Activated CD4-positive, alpha-beta T cell treated with anti-CD3 and anti-CD28 coated beads, Interleukin-2, amount 50 U/mL, for 4 hours (primary cell): Measurements from ENCODE around the gene MEIS3.
"Not testable (repeated sequence)": the region's sequence is repeated elsewhere in the genome, so short reads cannot be mapped to it uniquely, and the experiment has no call there.

ENCODE experiments used
- DNase-seq, 2 experiments: peaks; one replicate each; pipeline ENCODE4 v3.0.0-alpha.2; 2020

Gene MEIS3

DNA sequence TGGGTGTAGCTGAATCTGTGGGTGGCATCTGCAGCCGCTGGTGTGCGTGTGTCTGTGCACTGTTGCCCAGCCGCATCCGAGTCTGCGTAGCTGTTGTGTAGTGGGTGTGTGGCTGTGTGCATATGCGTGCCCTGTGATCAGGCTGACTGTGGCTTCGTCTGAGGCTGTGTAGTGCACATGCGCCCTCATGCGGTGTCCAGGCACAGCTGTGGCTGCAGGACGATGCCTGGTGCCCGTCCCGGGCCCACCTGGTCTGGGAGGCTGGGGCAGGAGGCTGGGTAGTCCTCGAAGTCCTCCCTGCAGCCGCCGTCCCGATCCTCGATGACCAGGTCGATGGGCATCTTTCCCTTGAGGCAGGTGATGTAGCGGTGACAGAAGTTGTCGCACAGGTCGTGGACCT is 4.9 kb downstream of the MEIS3 start:
- no peak for DNase-seq

DNA sequence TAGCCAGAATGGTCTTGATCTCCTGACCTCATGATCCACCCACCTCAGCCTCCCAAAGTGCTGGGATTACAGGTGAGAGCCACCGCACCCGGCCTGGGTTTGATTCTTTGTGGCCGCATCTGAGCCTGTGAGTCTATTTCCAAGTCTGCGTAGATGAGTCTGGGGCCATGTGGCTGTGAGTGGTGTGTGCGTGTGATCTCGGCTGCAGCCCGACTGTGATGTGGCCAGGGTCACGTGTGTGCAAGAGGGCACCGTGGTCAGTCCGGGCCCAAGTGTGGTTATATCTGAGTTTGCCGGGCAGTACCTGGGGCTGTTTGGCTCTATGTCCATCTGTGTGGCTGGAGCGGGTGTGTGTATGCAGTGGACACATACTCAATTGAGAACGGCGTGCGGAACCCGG is 5.4 kb downstream of the MEIS3 start:
- no peak for DNase-seq

DNA sequence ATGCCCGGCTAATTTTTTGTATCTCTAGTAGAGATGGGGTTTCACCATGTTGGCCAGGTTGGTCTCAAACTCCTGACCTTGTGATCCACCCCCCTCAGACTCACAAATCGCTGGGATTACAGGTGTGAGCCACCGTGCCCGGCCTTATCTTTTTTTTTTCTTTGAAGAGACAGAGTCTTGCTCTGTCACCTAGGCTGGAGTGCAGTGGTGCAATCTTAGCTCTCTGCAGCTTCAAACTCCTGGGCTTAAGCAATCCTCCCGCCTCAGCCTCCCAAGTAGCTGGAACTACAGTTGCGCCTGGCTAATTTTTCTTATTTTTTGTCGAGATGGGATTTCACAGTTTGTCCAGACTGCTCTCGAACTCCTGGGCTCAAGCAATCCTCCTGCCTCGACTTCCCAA is 7.6 kb downstream of the MEIS3 start:
- DNase-seq: not testable (repeated sequence)

DNA sequence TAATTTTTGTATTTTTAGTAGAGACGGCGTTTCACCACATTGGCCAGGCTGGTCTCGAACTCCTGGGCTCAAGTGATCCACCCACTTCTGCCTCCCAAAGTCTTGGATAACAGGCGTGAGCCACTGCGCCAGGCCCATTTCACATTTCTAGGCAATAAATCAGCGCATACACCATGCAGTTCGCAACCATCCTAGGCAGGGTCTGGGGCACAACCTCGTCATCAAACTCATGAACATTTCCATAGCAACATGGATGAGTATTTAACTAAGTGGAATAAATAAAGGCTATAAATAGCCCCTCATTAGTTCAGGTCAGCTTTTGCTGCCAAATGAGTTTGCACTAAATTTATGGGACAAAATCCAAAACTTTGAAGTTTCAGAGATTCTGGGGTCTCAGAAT is 8.2 kb downstream of the MEIS3 start:
- no peak for DNase-seq

DNA sequence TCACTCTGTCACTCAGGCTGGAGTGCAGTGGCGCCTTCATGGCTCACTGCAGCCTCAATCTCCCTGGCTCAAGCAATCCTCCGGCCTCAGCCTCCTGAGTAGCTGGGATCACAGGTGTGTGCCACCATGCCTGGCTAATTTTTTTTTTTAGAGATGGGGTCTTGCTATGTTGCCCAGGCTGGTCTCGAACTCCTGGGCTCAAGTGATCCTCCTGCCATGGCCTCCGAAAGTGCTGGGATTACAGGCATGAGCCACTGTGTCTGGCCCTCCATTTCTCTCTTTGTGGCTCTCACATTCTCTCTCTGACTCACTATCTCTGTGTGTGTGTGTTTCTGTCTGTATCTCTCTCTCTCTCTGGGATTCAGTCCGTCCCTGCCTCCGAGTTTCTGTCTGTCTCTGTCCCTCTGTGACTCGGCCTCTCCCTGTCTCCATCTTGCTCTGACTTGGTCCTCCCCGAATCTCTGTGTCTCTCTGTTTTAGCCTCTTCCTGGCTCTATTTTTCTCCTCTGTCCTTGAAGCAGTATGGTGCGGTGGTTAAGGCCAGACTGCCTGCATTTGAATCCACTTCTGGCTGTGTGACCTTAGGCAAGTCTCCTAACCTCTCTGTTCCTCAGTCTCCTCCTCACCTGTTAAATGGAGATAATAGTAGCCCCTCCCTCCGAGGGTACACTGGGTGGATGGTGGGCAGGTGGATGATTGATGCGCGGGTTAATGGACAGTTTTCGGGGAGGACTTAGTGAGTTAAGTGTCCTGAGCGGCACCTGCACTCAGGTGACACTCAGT is 11.0 kb downstream of the MEIS3 start:
- no peak for DNase-seq

DNA sequence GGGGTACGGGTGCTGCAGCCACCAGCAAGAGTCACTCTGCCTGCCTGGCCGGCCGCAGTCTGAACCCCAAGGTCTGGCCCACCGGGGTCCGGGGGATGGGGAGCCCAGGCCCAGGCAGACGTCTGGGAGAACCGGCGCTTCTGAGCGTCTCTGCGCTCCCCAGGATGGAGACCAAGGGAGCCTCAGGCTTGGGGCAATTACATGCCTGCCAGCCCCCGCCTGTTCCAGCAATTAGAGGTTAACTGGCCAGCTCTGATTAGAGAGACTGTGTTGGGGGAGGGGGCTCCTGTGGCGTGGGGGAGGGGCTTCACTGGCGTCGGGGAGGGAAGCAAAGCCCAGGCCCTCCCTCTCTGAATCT is 11.9 kb downstream of the MEIS3 start:
- DNase-seq: no peak

DNA sequence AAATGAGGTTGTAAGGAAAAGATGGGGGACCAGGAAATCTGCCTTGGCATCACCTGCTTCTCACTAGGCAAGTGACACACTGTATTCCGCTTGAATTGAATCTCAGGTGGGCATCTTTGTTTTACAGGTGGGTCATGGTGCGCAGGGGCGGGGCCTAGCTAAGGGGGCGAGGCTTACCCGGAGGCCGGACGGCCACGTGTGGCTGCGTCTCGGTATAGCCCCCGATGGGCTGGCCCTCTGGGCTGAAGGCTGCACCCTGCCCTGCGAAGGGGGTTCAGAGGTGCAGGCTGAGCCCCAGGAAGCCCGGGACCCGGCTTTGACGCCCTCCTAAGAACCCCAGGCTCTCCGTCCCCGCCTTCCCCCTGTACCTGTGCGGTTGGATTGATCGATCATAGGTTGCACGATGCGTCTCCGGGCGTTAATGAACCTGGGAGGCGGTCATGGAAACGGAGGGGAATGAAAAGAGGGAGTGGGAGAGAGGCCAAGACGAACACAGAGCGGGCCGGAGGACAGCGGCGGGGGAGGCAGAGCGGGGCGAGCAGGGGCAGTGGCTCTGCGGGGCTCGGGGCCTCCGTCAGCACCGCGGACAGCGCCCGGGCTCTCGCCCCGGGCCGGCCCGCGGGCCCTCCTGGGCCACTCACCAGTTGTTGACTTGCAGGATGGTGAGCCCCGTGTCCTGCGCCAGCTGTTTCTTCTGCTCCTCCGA is 12.5 kb downstream of the MEIS3 start:
- no peak for DNase-seq

DNA sequence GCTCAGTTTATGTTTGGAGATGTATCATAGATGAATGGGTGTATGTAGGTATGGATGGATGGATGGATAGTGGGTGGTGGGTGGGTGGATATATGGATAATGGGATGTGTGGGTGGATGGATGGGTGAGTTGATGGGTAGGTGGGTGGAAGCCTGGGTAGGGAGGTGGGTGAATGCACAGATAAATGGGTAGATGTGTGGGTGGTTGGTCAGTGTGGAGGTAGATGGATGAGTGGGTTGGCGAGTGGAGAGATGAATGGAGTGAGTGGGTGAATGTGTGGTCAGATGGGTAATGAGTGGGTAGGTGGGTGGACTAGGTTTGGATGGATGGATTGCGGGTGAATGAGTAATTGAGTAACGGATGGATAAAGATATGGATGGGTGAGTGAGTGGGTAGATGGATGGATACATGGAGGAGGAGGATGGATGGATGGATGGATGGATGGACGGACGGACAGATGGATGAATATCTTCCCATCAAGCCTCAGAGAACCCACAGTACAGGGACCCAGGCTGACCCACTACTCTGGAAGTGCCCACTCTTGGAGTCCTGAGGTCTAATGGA is 13.4 kb downstream of the MEIS3 start:
- no peak for DNase-seq

DNA sequence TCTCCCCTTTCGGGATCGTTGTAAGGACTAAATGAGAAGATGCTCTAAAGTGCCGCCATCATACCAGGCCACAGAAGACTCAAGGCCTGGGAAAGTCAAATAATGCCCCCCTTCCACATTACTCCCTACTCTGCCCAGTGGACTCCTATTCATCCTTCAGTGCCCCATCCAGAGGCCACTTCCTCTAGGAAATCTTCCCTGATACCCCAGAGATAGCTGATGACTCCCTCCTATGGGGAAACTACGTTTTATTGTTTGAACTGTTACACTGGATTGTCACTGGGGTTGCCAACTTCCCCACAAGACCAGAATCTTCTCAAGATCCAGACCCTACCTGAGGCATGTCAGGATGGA is 14.2 kb downstream of the MEIS3 start:
- DNase-seq: no peak

DNA sequence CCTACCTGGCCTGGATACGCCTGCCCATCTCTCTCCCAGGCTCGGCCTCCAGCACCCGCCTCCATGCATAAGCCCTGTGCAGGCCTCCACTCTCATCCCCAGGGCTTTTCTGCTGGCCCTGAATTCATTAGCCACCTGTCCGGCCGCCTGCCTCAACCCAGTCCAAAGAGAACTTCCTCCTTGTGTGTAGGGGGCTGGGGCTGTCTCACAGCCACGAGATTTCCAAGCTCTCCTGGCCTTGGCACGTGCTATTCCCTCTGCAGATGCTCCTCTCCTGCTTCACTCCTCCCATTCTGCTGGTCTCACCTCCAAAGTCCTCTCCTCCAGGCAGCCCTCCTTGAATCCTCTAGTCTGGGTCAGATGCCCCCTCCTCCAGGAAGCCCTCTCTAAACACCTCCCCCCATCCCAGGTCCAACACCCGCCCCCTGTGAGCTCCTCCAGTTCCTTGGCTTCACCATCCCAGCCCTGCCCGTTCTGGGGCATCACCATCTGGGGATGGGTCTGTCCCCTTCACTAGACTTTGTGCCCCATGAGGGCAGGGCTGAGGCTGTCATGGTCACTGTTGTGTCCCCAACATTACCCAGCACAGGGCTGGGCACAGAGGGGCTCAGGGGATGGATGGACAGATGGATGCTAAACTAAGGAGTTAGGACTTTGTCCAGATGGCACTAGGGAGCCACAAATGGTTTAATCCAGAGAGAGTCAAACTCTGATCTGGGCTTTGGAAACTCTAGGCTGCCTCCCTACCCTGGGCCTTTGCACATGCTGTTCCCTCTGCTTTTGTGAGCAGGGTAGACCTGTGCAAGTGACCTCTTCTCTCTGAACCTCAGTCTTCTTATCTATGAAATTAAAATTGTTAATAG is 14.8 kb downstream of the MEIS3 start:
- no peak for DNase-seq

DNA sequence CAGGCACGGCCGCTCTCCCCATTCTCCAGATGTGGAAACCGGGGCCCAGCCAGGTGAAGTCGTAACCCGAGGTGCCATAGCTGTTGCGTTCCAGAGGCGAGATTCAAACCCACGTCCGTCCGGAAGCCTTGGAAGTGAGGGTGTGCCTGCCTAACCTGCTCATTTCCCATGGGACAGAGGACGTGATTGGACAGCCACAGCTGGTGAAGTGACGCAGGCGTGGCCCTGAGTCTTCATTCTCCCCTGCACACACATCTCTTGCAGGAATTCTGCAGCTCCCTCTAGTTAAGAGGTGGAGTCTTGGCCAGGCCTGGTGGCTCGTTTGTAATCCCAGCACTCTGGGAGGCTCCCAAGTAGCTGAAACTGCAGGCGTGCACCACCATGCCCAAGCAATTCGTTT is 16.8 kb downstream of the MEIS3 start:
- DNase-seq: no peak

DNA sequence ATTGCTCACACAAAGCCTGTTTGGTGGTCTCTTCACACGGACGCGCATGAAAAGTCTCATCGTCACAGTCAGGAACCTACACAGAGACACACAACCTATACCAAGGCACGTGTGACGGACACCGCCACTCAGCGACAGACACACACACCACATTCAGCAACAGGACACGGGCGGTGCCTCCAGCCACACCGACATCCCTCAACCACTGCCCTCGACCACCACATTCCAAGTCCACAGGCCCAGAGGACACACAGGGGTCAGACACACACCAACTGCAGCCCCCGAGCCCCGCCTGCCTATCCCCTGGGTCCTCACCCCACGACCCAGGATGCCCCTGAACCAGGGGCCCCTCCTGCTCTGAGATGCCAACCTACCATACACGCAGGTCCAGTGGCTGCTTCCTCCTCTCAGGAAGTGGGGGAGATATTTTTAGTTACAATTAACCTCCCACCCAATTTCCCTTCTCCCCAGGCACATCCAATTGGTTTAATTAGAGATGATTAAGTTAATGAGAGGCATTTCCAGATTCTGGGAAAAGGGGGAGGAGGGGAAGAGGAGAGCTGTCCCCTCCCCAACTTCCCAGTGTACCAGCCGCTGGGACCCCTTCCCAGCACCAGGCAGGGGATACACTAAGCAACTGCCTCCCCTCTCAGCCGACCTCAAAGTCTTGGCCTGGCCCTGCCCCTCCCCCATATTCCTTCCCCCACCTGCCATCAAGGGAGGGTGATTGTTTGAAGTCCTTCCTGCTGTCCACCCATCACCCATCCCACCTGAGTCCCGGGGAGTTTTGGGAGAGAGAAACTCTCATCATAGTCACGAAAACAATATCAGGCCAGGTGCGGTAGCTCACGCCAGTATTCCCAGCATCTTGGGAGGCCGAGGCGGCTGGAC is 20.4 kb downstream of the MEIS3 start:
- DNase-seq: no peak

DNA sequence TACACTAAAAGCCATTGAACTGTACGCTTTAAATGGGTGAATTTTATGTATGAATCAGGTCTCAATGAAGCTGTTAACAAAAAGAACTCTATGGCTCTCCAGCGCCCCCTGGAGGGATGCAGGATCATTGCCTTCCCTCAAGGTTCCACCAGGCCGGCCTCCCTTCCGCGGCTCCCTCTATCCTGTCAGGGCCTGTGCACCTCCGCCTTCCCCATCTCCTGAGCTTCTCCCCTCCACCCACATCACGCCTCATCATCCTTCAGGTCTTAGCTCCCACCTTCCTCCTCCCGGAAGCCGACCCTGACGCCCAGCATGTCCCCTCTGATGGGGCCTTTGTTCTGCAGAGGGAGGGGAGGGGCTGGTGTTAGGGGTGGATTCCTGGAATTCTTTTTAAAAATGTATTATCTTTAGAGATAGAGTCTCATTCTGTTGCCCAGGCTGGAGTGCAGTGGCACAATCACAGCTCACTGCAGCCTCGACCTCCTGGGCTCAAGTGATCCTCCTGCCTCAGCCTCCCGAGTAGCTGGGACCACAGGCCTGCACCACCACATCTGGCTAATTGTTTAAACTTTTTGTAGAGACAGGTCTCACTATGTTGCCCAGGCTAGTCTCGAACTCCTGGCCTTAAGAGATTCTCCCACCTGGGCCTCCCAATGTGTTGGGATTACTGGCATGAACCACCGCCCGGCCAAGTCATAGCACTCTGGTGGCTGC is 27.7 kb downstream of the MEIS3 start:
- DNase-seq: peak; percentile 79 to 82

DNA sequence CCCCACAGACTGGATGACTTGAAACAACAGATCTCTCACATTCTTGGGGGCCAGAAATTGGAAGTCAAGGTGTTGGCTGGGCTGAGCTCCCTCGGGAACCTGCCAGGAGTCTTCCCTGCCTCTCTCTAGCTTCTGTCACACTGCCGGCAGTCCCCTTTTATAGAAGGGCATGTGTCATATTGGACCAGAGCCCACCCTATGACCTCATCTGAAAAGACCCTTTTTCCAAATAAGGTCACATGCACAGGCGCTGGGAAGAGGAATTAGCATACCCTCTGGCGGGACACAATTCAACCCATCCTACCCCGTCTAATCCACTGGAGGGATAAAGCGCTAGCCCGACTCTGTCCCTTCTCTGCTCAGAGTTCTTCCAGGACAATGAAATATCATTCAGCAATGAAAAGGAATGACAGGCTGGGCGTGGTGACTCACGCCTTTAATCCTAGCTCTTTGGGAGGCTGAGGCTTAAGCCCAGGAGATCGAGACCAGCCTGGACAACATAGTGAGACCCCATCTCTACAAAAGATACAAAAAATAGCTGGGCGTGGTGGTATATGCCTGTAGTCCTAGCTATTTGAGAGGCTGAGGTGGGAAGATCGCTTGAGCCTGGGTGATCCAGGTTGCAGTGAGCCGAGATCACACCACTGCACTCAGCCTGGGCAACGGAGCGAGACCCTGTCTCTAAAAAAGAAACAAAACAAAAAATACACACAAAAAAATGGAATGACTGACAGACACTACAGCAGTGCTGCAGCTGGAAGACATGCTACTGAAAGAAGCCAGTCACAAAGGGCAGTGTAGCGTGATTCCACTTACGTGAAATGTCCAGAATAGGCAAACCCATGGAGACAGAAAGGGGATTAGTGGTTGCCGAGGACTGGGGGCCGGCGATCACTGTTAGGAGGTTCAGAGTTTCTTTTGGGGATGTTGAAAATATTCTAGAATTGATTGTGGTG is 28.5 kb downstream of the MEIS3 start:
- DNase-seq: no peak

DNA sequence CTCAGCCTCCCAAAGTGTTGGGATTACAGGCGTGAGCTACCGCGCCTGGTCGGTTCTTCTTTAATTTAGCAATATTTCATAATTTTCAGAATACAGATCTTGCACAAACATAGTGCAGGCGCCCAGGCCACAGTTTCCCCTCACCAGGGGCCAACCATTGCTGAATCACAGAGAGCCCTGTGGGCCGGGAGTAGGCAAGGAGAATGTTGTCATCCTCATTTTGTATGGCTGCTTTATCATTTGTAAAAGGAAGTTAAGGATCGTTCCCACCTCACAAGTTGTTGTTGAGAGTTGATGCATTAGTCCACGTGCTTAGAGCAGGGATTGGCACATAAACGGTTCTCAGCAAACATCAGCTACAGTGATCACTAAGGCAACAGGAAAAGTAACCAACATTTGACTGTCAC is 30.2 kb downstream of the MEIS3 start:
- no peak for DNase-seq

DNA sequence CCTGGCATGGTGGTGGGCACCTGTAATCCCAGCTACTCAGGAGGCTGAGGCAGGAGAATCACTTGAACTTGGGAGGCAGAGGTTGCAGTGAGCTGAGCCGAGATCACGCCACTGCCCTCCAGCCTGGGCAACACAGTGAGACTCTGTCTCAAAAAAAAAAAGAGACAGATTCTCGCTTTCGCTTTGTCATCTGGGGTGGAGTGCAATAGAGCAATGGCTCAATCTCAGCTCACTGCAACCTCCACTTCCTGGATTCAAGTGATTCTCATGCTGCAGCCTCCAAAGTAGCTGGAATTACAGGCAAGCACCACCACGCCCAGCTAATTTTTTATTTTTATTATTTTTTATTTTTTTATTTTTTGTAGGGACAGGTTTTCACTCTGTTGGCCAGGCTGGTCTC is 30.6 kb downstream of the MEIS3 start:
- DNase-seq: not testable (repeated sequence)

DNA sequence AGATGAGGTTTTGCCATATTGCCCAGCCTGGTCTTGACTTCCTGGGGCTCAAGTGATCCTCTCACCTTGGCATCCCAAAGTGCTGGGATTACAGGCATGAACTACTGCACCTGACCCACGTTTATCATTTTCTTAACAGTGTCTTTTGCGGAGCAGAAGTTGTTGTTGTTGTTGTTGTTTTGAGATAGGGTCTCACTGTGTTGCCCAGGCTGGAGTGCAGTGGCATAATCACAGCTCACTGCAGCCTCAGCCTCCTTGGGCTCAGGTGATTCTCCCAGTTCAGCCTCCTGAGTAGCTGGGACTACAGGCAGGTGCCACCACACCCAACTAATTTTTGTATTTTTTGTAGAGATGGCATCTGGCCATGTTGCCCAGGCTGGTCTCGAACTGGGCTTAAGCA is 31.7 kb downstream of the MEIS3 start:
- DNase-seq: not testable (repeated sequence)

DNA sequence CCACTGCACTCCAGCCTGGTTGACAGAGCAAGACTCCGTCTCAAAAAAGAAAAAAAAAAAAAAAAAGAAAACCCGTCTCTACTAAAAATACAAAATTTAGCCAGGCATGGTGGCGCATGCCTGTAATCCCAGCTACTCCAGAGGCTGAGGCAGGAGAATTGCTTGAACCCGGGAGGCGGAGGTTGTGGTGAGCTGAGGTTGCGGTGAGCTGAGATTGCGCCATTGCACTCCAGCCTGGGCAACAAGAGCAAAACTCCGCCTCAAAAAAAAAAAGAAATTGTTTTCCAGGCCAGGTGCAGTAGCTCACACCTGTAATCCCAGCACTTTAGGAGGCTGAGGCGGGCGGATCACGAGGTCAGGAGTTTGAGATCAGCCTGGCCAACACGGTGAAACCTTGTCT is 32.7 kb downstream of the MEIS3 start:
- not testable (repeated sequence) for DNase-seq

DNA sequence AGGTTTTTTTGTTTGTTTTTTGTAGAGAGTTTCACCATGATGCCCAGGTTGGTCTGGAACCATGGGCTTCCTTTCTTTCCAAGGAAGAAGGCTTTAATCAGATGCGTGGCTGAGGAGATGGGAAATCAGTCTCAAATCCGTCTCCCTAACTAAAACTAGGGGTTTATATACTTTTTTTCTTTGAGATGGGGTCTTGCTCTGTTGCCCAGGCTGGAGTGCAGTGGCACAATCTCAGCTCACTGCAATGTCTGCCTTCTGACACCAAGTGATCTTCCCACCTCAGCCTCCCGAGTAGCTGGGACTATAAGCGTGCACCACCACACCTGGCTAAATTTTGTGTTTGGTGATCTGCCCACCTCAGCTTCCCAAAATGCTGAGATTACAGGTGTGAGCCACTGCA is 34.8 kb downstream of the MEIS3 start:
- DNase-seq: not testable (repeated sequence)

DNA sequence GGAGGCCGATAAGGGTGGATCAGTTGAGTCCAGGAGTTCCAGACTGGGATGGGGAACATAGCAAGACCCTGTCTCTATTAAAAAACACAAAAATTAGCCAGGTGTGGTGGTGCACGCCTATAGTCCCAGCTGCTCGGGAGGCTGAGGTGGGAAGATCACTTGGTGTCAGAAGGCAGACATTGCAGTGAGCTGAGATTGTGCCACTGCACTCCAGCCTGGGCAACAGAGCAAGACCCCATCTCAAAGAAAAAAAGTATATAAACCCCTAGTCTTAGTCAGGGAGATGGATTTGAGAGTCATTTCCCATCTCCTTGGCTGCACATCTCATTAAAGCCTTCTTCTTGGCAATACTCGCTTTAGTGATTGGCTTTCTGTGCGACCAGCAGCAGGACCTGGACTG is 35.4 kb downstream of the MEIS3 start:
- DNase-seq: not testable (repeated sequence)
